HG02870 (cell line): Measurements from ENCODE around the gene FAM177B.

ENCODE experiments used
- ATAC-seq: cut with Tn5 transposase; IDR thresholded peaks from one replicate; pipeline ENCODE4 v1.9.1; 2021; ENCODE audit warnings: mild to moderate bottlenecking, moderate library complexity; ENCODE audit not compliant: unreplicated experiment

Gene FAM177B

GRCh38 chr1:222784916-222785315, 47.9 kb downstream of the FAM177B start:
- no peak for ATAC-seq

GRCh38 chr1:222785529-222785928, 48.5 kb downstream of the FAM177B start:
- no peak for ATAC-seq

- ATAC-seq, result no peak
These were observed 49.1 kb downstream of the FAM177B start for GRCh38 chr1:222786121-222786520.

GRCh38 chr1:222787729-222788128, 50.7 kb downstream of the FAM177B start:
- no peak for ATAC-seq

- ATAC-seq, result peak; percentile 86
These were observed 51.6 kb downstream of the FAM177B start for GRCh38 chr1:222788402-222789156.

- no peak for ATAC-seq
These were observed 53.1 kb downstream of the FAM177B start for GRCh38 chr1:222790115-222790514.

- no peak for ATAC-seq
These were observed 53.5 kb downstream of the FAM177B start for GRCh38 chr1:222790520-222790919.

GRCh38 chr1:222791006-222791710, 54.2 kb downstream of the FAM177B start:
- ATAC-seq, result no peak

- no peak for ATAC-seq
These were observed 55.7 kb downstream of the FAM177B start for GRCh38 chr1:222792744-222793143.

GRCh38 chr1:222794656-222795474, 57.9 kb downstream of the FAM177B start:
- no peak for ATAC-seq

- ATAC-seq, result no peak
These were observed 61.1 kb downstream of the FAM177B start for GRCh38 chr1:222798116-222798515.

GRCh38 chr1:222798975-222799374, 62.0 kb downstream of the FAM177B start:
- no peak for ATAC-seq
